ENCODE results near the gene MEGF11. TPM values are rescaled to one million over a fixed set of nuclear protein-coding genes. Genes with fewer than 3 reads are reported as not detected.

MEGF11 gene
- total RNA-seq, 4 donors from 2014 or later = not detected

- Histone ChIP-seq H3K27me3 (no peaks in the 10 kb centered on the region), H3K27ac (no peak overlapping the region), H3K36me3 (no peaks in the 10 kb centered on the region), H3K9me3 (no peaks in the 10 kb centered on the region), H3K4me1 (no peaks in the 10 kb centered on the region), H3K4me3 (no peak overlapping the region)
- no peak for DNase-seq
- 60 to 66% methylated on average over 5 of the region's 5 CpGs for WGBS, 2 donors
- intact Hi-C loops (cut with DNase I) = no loop called here
- no peak for TF ChIP-seq CTCF (IDR thresholded peaks at IDR 0.05)
- no peak for TF ChIP-seq POLR2A (IDR thresholded peaks at IDR 0.05)
Measured at GRCh38 chr15:65923264-65923663, 330.3 kb downstream of the MEGF11 start.

GRCh38 chr15:65922621-65923020 is 330.9 kb downstream of the MEGF11 start:
- H3K27ac ChIP-seq = no peak overlapping the region
- H3K4me3 ChIP-seq = no peak overlapping the region
- DNase-seq = no peak
- WGBS, 2 donors = 95 to 96% methylated on average over 4 of the region's 7 CpGs
- no peaks in the 10 kb centered on the region for H3K9me3 ChIP-seq
- H3K4me1 ChIP-seq = no peaks in the 10 kb centered on the region
- H3K27me3 ChIP-seq = no peaks in the 10 kb centered on the region
- intact Hi-C loops (cut with DNase I) = no loop called here
- H3K36me3 ChIP-seq = no peaks in the 10 kb centered on the region
- TF ChIP-seq POLR2A (IDR thresholded peaks at IDR 0.05) (no peak), CTCF (IDR thresholded peaks at IDR 0.05) (no peak)

- DNase-seq = no peak
- 72 to 87% methylated on average over 5 of the region's 5 CpGs for WGBS, 2 donors
- intact Hi-C loops (cut with DNase I) = no loop called here
- Histone ChIP-seq H3K4me3 (no peak overlapping the region), H3K27me3 (no peaks in the 10 kb centered on the region), H3K4me1 (peaks cover 0 to 4% (median 0%) of the 10 kb centered on the region in 3 donors), H3K27ac (no peak overlapping the region), H3K9me3 (no peaks in the 10 kb centered on the region), H3K36me3 (no peaks in the 10 kb centered on the region)
- TF ChIP-seq POLR2A (IDR thresholded peaks at IDR 0.05) (no peak), CTCF (IDR thresholded peaks at IDR 0.05) (no peak)
Measured at GRCh38 chr15:65921780-65922179, 331.8 kb downstream of the MEGF11 start.

- TF ChIP-seq POLR2A (IDR thresholded peaks at IDR 0.05) (no peak), CTCF (IDR thresholded peaks at IDR 0.05) (no peak)
- DNase-seq = no peak
- Histone ChIP-seq H3K4me3 (no peak overlapping the region), H3K36me3 (no peaks in the 10 kb centered on the region), H3K27ac (no peak overlapping the region), H3K27me3 (no peaks in the 10 kb centered on the region), H3K9me3 (no peaks in the 10 kb centered on the region), H3K4me1 (peaks cover 0 to 12% (median 0%) of the 10 kb centered on the region in 3 donors)
- intact Hi-C loops (cut with DNase I) = no loop called here
- 70 to 85% methylated on average over 3 to 4 of the region's 4 CpGs for WGBS, 2 donors
Measured at GRCh38 chr15:65920825-65921309, 332.7 kb downstream of the MEGF11 start.

- DNase-seq = no peak
- H3K27ac ChIP-seq = no peak overlapping the region
- H3K36me3 ChIP-seq = no peaks in the 10 kb centered on the region
- intact Hi-C loops (cut with DNase I) = no loop called here
- H3K27me3 ChIP-seq = no peaks in the 10 kb centered on the region
- TF ChIP-seq CTCF (IDR thresholded peaks at IDR 0.05) = no peak
- TF ChIP-seq POLR2A (IDR thresholded peaks at IDR 0.05) = no peak
- no peak overlapping the region for H3K4me3 ChIP-seq
- 33 to 50% methylated on average over 1 of the region's 1 CpG for WGBS, 2 donors
- no peaks in the 10 kb centered on the region for H3K9me3 ChIP-seq
- peaks cover 0 to 12% (median 0%) of the 10 kb centered on the region in 3 donors for H3K4me1 ChIP-seq
Measured at GRCh38 chr15:65920121-65920520, 333.4 kb downstream of the MEGF11 start.
